GM12878 (cell line): Measurements from ENCODE around the gene SCGN.

Source experiments
- CTCF ChIP-seq, 3 experiments: IDR thresholded peaks in 2 of 3; conservative IDR thresholded peaks in 1 of 3; 2 replicates each; pipeline ENCODE4 v1.5.1; 2011; ENCODE audit warnings: low read depth in 3 of 3, low read length in 3 of 3, mild to moderate bottlenecking in 3 of 3, control low read depth in 2 of 3, moderate library complexity in 2 of 3, inconsistent platforms in 1 of 3, mixed read lengths in 1 of 3; ENCODE audit not compliant: control insufficient read depth in 2 of 3, insufficient read depth in 1 of 3; ENCODE audit errors: extremely low read depth in 1 of 3
- IKZF1 ChIP-seq: fragments of 450-650 bp; conservative IDR thresholded peaks from 2 replicates; pipeline ENCODE4 v1.6.1; 2017; ENCODE audit warnings: antibody characterized with exemption, mild to moderate bottlenecking
- RFX5 ChIP-seq: IDR thresholded peaks from 2 replicates; pipeline ENCODE4 v1.6.1; 2011; ENCODE audit warnings: low read depth, low read length, improper control_type of control experiment
- SIX5 ChIP-seq: IDR thresholded peaks from 2 replicates; pipeline ENCODE4 v1.6.1; 2011; ENCODE audit warnings: mild to moderate bottlenecking, low read depth, low read length, moderate library complexity; ENCODE audit not compliant: severe bottlenecking
- ZNF274 ChIP-seq: IDR thresholded peaks from one replicate; pipeline ENCODE4 v1.8.0; 2011; ENCODE audit not compliant: insufficient read length, insufficient read depth

GRCh38 chr6:25709761-25710160 is 57.7 kb downstream of the SCGN start:
- TF ChIP-seq IKZF1 (no peak), ZNF274 (no peak), RFX5 (no peak), CTCF (IDR thresholded peaks at IDR 0.05 in 2 of 3, conservative IDR thresholded peaks at IDR 0.05 in 1 of 3; ENCODE audit: control insufficient read depth in 2 of 3, extremely low read depth in 1 of 3, insufficient read depth in 1 of 3, low read depth in 3 of 3, low read length in 3 of 3) (no peak), SIX5 (no peak)
